ENCODE measurements around the gene ACIN1.

DNA sequence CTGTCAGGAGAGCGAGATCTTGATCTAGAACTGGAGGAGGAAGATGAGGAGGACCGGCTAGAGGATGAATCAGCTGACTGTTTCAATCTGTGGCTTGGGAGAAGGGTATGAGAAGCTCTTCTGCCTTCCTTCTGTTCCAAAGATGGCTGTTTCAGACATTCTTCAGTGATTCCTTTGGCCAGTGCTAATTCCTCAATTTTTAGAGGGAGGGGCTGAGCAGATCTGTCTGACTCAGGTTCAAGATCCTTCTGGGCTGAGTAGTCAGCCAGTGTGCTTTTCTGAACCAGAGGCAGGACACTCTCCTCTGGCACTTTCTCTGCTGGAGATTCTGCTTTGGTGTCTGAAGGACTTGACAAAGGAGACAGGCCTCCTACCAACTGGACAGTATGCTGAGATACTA, 15.2 kb downstream of the ACIN1 start:
- TF ChIP-seq, protein P1, sequence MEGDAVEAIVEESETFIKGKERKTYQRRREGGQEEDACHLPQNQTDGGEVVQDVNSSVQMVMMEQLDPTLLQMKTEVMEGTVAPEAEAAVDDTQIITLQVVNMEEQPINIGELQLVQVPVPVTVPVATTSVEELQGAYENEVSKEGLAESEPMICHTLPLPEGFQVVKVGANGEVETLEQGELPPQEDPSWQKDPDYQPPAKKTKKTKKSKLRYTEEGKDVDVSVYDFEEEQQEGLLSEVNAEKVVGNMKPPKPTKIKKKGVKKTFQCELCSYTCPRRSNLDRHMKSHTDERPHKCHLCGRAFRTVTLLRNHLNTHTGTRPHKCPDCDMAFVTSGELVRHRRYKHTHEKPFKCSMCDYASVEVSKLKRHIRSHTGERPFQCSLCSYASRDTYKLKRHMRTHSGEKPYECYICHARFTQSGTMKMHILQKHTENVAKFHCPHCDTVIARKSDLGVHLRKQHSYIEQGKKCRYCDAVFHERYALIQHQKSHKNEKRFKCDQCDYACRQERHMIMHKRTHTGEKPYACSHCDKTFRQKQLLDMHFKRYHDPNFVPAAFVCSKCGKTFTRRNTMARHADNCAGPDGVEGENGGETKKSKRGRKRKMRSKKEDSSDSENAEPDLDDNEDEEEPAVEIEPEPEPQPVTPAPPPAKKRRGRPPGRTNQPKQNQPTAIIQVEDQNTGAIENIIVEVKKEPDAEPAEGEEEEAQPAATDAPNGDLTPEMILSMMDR (conservative IDR thresholded peaks at IDR 0.05), result no peak
- TF ChIP-seq EZH2 (IDR thresholded peaks at IDR 0.05; ENCODE audit: low read depth), result no peak
